Measurements from ENCODE around the gene ARHGAP10. TPM values are rescaled to one million over a fixed set of nuclear protein-coding genes. Genes with fewer than 3 reads are reported as not detected.
A peak's percentile ranks its signal among the peaks of the same experiment; 100 is the strongest.
"Not testable (repeated sequence)": the region's sequence is repeated elsewhere in the genome, so short reads cannot be mapped to it uniquely, and the experiment has no call there.

ARHGAP10 gene
- total and polyA plus RNA-seq, 3 experiments from 2014 or later = 8.6 to 14.0 (median 9.7) TPM

DNA sequence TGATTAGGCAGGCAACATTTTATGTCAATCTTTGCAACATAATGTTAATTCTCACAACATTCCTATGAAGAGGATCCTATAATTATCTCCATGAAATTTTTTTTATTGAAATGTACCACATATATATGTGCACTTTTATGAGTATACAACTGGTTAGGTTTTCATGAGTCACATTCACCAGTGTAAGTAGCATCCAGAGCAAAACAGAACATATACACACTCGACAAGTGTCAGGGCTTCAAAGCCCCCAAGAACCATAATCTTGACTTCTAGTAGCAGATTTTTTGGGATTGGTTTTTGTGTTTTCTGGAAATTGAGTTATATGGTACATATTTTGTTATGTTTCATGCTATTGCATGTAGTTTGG, 62.4 kb downstream of the ARHGAP10 start:
- POLR2A ChIA-PET = no interaction called here
- CTCF ChIA-PET = interaction anchor here (1.5 kb wide), 1 partner anchor 73 kb away, joined by 6 read pairs; no protein-coding TSS in a partner anchor
- no peak for DNase-seq
- H3K36me3 Mint-ChIP-seq = peaks cover 0 to 1% (median 0%) of the 10 kb centered on the region in 3 donors
- H3K27me3 Mint-ChIP-seq = no peaks in the 10 kb centered on the region
- Histone ChIP-seq H3K4me3 (ENCODE audit: low read length) (no peak overlapping the region), H3K36me3 (ENCODE audit: insufficient read depth, low read length) (no peaks in the 10 kb centered on the region), H3K27ac (ENCODE audit: low read depth, low read length) (no peak overlapping the region), H3K9me3 (ENCODE audit: low read length) (no peaks in the 10 kb centered on the region), H3K4me1 (ENCODE audit: insufficient read depth, low read length) (peaks cover 28% of the 10 kb centered on the region), H3K27me3 (ENCODE audit: insufficient read depth, low read length, poor library complexity, severe bottlenecking) (no peaks in the 10 kb centered on the region)
- peaks cover 37 to 46% (median 42%) of the 10 kb centered on the region in 3 donors for H3K4me1 Mint-ChIP-seq
- H3K4me3 Mint-ChIP-seq = peak overlapping the region in 4 of 7 donors; percentile 73 to 87 (median 79)
- no peaks in the 10 kb centered on the region for H3K9me3 Mint-ChIP-seq
- peak overlapping the region in 4 of 8 donors; percentile 48 to 76 (median 68) for H3K27ac Mint-ChIP-seq

DNA sequence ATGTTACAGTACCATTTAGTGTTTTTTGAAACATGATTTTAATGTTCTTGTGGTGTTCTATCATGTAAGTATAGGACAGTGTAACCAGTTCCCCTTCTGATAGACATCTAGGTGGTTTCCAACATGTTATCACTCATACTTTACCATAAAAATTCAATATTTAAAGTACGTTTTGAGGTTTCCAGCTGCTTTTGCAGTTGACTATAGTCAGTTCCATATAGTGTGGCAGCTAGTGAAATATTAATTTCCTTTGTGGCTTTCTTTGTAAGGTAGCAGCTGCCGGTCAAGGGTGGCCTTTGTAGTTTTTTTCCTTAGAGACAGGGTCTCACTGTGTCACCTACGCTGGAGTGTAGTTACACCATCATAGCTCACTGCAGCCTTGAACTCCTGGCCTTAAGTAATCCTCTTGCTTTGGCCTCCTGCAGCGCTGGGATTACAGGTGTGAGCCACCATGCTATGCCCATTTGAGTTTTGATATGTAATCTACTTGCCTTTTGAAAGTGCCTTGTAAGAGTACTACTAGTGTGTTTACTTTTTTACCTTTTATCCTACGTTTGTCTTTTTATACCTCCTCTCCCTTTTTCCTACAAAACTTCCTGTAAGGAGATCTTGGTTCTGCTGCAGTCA, 63.0 kb downstream of the ARHGAP10 start:
- peak overlapping the region in 4 of 8 donors; percentile 10 to 63 (median 42) for H3K27ac Mint-ChIP-seq
- ChIA-PET POLR2A (no interaction called here), CTCF (interaction anchor here (1.5 kb wide), 1 partner anchor 72 kb away, joined by 6 read pairs; no protein-coding TSS in a partner anchor)
- H3K36me3 ChIP-seq (ENCODE audit: insufficient read depth, low read length) = no peaks in the 10 kb centered on the region
- H3K4me1 ChIP-seq (ENCODE audit: insufficient read depth, low read length) = peaks cover 34% of the 10 kb centered on the region
- peaks cover 43 to 52% (median 48%) of the 10 kb centered on the region in 3 donors for H3K4me1 Mint-ChIP-seq
- H3K27ac ChIP-seq (ENCODE audit: low read depth, low read length) = no peak overlapping the region
- H3K4me3 Mint-ChIP-seq = peak overlapping the region in 3 of 7 donors; percentile 8 to 40 (median 19)
- H3K9me3 ChIP-seq (ENCODE audit: low read length) = no peaks in the 10 kb centered on the region
- H3K36me3 Mint-ChIP-seq = peaks cover 0 to 1% (median 0%) of the 10 kb centered on the region in 3 donors
- no peaks in the 10 kb centered on the region for H3K27me3 ChIP-seq (ENCODE audit: insufficient read depth, low read length, poor library complexity, severe bottlenecking)
- no peaks in the 10 kb centered on the region for H3K27me3 Mint-ChIP-seq
- DNase-seq = no peak
- no peak overlapping the region for H3K4me3 ChIP-seq (ENCODE audit: low read length)
- no peaks in the 10 kb centered on the region for H3K9me3 Mint-ChIP-seq

- Mint-ChIP-seq H3K4me1 (peaks cover 31 to 45% (median 43%) of the 10 kb centered on the region in 3 donors), H3K27ac (peak overlapping the region in 3 of 8 donors; percentile 13 to 48 (median 38))
- H3K27me3 Mint-ChIP-seq; CTCF ChIA-PET; H3K4me3 Mint-ChIP-seq; DNase-seq; H3K9me3 Mint-ChIP-seq; H3K27me3 ChIP-seq (ENCODE audit: insufficient read depth, low read length, poor library complexity, severe bottlenecking); H3K27ac ChIP-seq (ENCODE audit: low read depth, low read length); H3K9me3 ChIP-seq (ENCODE audit: low read length); H3K4me3 ChIP-seq (ENCODE audit: low read length); POLR2A ChIA-PET; H3K36me3 Mint-ChIP-seq; H3K36me3 ChIP-seq (ENCODE audit: insufficient read depth, low read length): not testable (repeated sequence)
- peaks cover 25% of the 10 kb centered on the region for H3K4me1 ChIP-seq (ENCODE audit: insufficient read depth, low read length)
These were observed 67.2 kb downstream of the ARHGAP10 start for GRCh38 chr4:147799057-147799456.

GRCh38 chr4:147799986-147800555, 68.2 kb downstream of the ARHGAP10 start:
- Histone ChIP-seq H3K4me3 (ENCODE audit: low read length) (no peak overlapping the region), H3K4me1 (ENCODE audit: insufficient read depth, low read length) (peaks cover 16% of the 10 kb centered on the region), H3K36me3 (ENCODE audit: insufficient read depth, low read length) (no peaks in the 10 kb centered on the region), H3K27ac (ENCODE audit: low read depth, low read length) (no peak overlapping the region), H3K9me3 (ENCODE audit: low read length) (no peaks in the 10 kb centered on the region), H3K27me3 (ENCODE audit: insufficient read depth, low read length, poor library complexity, severe bottlenecking) (no peaks in the 10 kb centered on the region)
- Mint-ChIP-seq H3K4me3 (peak overlapping the region in 6 of 7 donors; percentile 27 to 81 (median 66)), H3K27me3 (no peaks in the 10 kb centered on the region), H3K4me1 (peaks cover 23 to 34% (median 33%) of the 10 kb centered on the region in 3 donors), H3K9me3 (no peaks in the 10 kb centered on the region), H3K36me3 (peaks cover 0 to 1% (median 0%) of the 10 kb centered on the region in 3 donors), H3K27ac (peak overlapping the region; percentile 17 to 95 (median 91))
- ChIA-PET POLR2A (no interaction called here), CTCF (no interaction called here)
- peak; percentile 46 to 75 (median 64) for DNase-seq

DNA sequence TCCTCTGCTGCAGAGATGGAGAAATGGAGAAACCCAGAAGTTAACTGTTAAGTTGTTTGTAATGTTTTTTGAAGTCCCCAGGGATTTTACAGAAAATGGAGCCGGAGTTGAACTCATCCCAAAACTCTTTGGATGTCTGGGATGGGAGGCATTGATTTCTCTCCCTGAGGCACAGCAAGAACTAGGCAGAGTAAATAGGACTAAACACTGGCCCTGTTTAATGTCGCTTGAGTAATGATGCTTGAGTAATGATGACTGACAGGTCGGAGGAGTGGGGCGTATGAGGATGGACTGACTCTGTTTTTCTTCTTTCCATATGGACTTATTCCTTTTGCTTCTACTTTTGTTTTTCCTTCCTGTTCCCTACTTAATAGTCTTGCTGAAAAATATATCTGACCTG, 69.9 kb downstream of the ARHGAP10 start:
- H3K9me3 ChIP-seq (ENCODE audit: low read length) = no peaks in the 10 kb centered on the region
- peaks cover 0 to 2% of the 10 kb centered on the region in 2 donors for H3K27me3 Mint-ChIP-seq
- peaks cover 20 to 30% (median 29%) of the 10 kb centered on the region in 3 donors for H3K4me1 Mint-ChIP-seq
- no peaks in the 10 kb centered on the region for H3K9me3 Mint-ChIP-seq
- peaks cover 0 to under 1% (median 0%) of the 10 kb centered on the region in 3 donors for H3K36me3 Mint-ChIP-seq
- no peak overlapping the region for H3K4me3 Mint-ChIP-seq
- peak overlapping the region in 3 of 8 donors; percentile 29 to 54 (median 43) for H3K27ac Mint-ChIP-seq
- no peak overlapping the region for H3K4me3 ChIP-seq (ENCODE audit: low read length)
- H3K27ac ChIP-seq (ENCODE audit: low read depth, low read length) = no peak overlapping the region
- DNase-seq = no peak
- H3K36me3 ChIP-seq (ENCODE audit: insufficient read depth, low read length) = no peaks in the 10 kb centered on the region
- peaks cover 15% of the 10 kb centered on the region for H3K4me1 ChIP-seq (ENCODE audit: insufficient read depth, low read length)
- CTCF ChIA-PET = no interaction called here
- H3K27me3 ChIP-seq (ENCODE audit: insufficient read depth, low read length, poor library complexity, severe bottlenecking) = no peaks in the 10 kb centered on the region
- POLR2A ChIA-PET = no interaction called here

GRCh38 chr4:147802346-147802745, 70.5 kb downstream of the ARHGAP10 start:
- no peaks in the 10 kb centered on the region for H3K9me3 ChIP-seq (ENCODE audit: low read length)
- H3K27ac Mint-ChIP-seq = peak overlapping the region in 2 of 8 donors; percentile 29 to 43
- no peaks in the 10 kb centered on the region for H3K36me3 Mint-ChIP-seq
- H3K4me1 Mint-ChIP-seq = peaks cover 20 to 29% (median 27%) of the 10 kb centered on the region in 3 donors
- CTCF ChIA-PET = no interaction called here
- no peaks in the 10 kb centered on the region for H3K36me3 ChIP-seq (ENCODE audit: insufficient read depth, low read length)
- H3K27me3 Mint-ChIP-seq = peaks cover 0 to 2% of the 10 kb centered on the region in 2 donors
- POLR2A ChIA-PET = no interaction called here
- no peaks in the 10 kb centered on the region for H3K9me3 Mint-ChIP-seq
- no peak for DNase-seq
- no peak overlapping the region for H3K4me3 ChIP-seq (ENCODE audit: low read length)
- H3K27ac ChIP-seq (ENCODE audit: low read depth, low read length) = no peak overlapping the region
- peaks cover 15% of the 10 kb centered on the region for H3K4me1 ChIP-seq (ENCODE audit: insufficient read depth, low read length)
- H3K4me3 Mint-ChIP-seq = no peak overlapping the region
- no peaks in the 10 kb centered on the region for H3K27me3 ChIP-seq (ENCODE audit: insufficient read depth, low read length, poor library complexity, severe bottlenecking)

DNA sequence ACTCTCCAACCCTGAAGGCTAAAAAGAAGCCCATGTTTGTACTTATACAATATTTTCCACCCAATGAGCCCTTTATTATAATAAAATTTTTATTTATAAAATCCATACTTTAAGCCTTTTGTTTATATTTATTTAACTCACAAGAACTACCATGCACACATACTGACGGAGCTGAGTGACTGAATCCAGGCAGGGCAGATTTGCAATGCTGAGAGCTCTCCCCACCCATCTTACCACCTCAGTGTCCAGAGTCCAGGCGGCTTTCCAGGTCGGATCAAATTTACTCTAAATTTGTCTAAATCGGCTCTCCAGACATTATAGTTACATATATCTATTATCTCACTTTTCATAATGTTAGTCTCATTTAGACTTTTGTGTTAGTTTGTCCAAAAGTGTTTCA, 74.1 kb downstream of the ARHGAP10 start:
- H3K4me3 ChIP-seq (ENCODE audit: low read length) = no peak overlapping the region
- Mint-ChIP-seq H3K4me3 (no peak overlapping the region), H3K27ac (no peak overlapping the region), H3K27me3 (peaks cover 0 to 2% of the 10 kb centered on the region in 2 donors), H3K36me3 (peaks cover 0 to 2% (median 0%) of the 10 kb centered on the region in 3 donors), H3K4me1 (peaks cover 5 to 8% (median 8%) of the 10 kb centered on the region in 3 donors), H3K9me3 (no peaks in the 10 kb centered on the region)
- no peaks in the 10 kb centered on the region for H3K36me3 ChIP-seq (ENCODE audit: insufficient read depth, low read length)
- CTCF ChIA-PET = no interaction called here
- POLR2A ChIA-PET = no interaction called here
- H3K27me3 ChIP-seq (ENCODE audit: insufficient read depth, low read length, poor library complexity, severe bottlenecking) = no peaks in the 10 kb centered on the region
- no peak for DNase-seq
- no peak overlapping the region for H3K27ac ChIP-seq (ENCODE audit: low read depth, low read length)
- H3K4me1 ChIP-seq (ENCODE audit: insufficient read depth, low read length) = no peaks in the 10 kb centered on the region
- no peaks in the 10 kb centered on the region for H3K9me3 ChIP-seq (ENCODE audit: low read length)

DNA sequence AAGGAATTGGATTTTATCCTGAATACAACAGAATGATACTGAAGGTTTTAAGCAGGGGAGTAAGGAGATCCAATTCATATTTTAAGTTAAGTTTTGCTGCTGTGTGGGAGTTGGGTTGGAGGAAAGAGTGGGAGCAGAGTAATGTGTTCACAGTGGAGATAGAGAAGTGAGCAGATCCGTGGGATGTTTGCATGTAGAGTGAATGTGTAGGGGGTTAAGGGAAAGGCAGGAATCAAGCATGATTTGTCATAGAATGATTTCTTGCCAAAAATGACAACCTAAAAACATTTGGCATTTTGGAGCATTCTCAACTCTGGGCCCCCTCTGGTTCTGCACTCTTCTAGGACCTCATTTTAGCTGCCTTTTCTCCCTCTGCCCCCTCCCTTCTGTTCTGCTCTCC, 76.6 kb downstream of the ARHGAP10 start:
- POLR2A ChIA-PET = no interaction called here
- H3K9me3 ChIP-seq (ENCODE audit: low read length) = no peaks in the 10 kb centered on the region
- peaks cover 0 to 2% of the 10 kb centered on the region in 2 donors for H3K27me3 Mint-ChIP-seq
- no peak overlapping the region for H3K27ac ChIP-seq (ENCODE audit: low read depth, low read length)
- peaks cover 0 to 2% (median 0%) of the 10 kb centered on the region in 3 donors for H3K36me3 Mint-ChIP-seq
- no peaks in the 10 kb centered on the region for H3K27me3 ChIP-seq (ENCODE audit: insufficient read depth, low read length, poor library complexity, severe bottlenecking)
- no peaks in the 10 kb centered on the region for H3K9me3 Mint-ChIP-seq
- H3K4me1 ChIP-seq (ENCODE audit: insufficient read depth, low read length) = no peaks in the 10 kb centered on the region
- CTCF ChIA-PET = no interaction called here
- no peak for DNase-seq
- H3K4me3 Mint-ChIP-seq = no peak overlapping the region
- no peaks in the 10 kb centered on the region for H3K36me3 ChIP-seq (ENCODE audit: insufficient read depth, low read length)
- no peak overlapping the region for H3K4me3 ChIP-seq (ENCODE audit: low read length)
- peak overlapping the region in 1 of 8 donors; percentile 70 for H3K27ac Mint-ChIP-seq
- peaks cover 0 to 4% (median 0%) of the 10 kb centered on the region in 3 donors for H3K4me1 Mint-ChIP-seq
